ENCODE data around the gene TSPAN5.

DNA sequence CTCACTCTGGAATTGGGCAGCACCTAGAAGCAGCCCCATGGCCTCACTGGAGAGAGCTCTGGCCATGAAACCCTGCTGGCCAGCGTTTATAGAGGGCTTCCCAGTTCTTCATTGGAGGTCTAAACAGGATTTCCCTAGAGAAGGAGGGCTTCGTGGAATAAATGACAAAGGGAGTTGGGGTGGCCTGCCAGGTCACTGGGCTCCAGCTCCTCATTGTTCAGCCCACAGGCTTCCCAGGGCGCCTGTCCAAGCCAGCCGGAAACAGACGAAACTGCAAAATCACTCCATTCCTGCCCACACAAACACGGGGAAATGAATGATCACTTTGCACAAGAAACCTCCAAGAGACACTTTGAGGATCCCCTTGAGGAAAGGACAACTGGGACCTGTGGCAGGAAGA lies 189.7 kb downstream of the TSPAN5 start:
- no peak for TF ChIP-seq POLR2A (IDR thresholded peaks at IDR 0.05)
- TF ChIP-seq CTCF (IDR thresholded peaks at IDR 0.05), result no peak

All from stomach (tissue), 4 donors.